Iris pigment epithelial cell (primary cell): ENCODE results near the gene TNS2.
"Not testable (repeated sequence)": the region's sequence is repeated elsewhere in the genome, so short reads cannot be mapped to it uniquely, and the experiment has no call there.

Experiments
- DNase-seq: peaks from one replicate; pipeline ENCODE4 v3.0.0-alpha.2; 2011; ENCODE audit warnings: low read depth

The TNS2 gene, protein sequence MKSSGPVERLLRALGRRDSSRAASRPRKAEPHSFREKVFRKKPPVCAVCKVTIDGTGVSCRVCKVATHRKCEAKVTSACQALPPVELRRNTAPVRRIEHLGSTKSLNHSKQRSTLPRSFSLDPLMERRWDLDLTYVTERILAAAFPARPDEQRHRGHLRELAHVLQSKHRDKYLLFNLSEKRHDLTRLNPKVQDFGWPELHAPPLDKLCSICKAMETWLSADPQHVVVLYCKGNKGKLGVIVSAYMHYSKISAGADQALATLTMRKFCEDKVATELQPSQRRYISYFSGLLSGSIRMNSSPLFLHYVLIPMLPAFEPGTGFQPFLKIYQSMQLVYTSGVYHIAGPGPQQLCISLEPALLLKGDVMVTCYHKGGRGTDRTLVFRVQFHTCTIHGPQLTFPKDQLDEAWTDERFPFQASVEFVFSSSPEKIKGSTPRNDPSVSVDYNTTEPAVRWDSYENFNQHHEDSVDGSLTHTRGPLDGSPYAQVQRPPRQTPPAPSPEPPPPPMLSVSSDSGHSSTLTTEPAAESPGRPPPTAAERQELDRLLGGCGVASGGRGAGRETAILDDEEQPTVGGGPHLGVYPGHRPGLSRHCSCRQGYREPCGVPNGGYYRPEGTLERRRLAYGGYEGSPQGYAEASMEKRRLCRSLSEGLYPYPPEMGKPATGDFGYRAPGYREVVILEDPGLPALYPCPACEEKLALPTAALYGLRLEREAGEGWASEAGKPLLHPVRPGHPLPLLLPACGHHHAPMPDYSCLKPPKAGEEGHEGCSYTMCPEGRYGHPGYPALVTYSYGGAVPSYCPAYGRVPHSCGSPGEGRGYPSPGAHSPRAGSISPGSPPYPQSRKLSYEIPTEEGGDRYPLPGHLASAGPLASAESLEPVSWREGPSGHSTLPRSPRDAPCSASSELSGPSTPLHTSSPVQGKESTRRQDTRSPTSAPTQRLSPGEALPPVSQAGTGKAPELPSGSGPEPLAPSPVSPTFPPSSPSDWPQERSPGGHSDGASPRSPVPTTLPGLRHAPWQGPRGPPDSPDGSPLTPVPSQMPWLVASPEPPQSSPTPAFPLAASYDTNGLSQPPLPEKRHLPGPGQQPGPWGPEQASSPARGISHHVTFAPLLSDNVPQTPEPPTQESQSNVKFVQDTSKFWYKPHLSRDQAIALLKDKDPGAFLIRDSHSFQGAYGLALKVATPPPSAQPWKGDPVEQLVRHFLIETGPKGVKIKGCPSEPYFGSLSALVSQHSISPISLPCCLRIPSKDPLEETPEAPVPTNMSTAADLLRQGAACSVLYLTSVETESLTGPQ (N-terminal part only)

DNA sequence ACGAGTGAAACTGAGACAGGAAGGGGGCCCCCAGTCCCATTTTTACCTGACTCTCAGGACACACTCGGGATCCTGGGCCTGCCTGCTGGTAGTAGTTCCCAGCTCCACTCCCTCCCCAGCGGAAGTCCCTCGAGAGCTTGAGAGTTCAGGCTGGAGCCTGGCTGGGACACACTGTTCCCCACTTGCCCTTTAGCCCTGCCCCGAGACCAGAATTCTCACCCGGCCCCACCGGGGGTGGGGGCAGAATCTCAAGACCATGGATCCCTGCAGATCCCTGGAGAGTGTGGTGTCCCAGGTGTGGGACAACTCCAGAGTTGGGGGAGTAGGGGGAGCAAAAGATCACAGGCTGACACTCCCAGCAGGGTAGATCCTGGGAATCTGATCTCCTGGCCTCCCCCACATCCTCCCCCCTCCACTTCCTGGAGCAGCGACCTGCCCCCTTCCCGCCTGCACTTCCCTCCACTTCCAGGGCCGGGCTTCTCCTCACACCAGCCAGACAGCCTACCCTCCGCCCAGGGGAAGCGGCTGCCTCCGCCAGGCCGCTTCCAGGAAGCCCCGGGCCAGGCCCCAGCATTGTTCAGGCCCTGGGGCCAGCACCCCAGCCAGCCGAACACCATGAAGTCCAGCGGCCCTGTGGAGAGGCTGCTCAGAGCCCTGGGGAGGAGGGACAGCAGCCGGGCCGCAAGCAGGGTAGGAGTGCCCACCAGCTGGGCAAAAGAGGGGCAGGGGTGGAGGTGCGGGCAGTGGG, at the start of gene TNS2:
TSS of gene TNS2 (plus strand) at position 495 of the 748 bp plus-strand sequence. CDS start at position 616, 121 bp downstream.
- peak; percentile 37 for DNase-seq

DNA sequence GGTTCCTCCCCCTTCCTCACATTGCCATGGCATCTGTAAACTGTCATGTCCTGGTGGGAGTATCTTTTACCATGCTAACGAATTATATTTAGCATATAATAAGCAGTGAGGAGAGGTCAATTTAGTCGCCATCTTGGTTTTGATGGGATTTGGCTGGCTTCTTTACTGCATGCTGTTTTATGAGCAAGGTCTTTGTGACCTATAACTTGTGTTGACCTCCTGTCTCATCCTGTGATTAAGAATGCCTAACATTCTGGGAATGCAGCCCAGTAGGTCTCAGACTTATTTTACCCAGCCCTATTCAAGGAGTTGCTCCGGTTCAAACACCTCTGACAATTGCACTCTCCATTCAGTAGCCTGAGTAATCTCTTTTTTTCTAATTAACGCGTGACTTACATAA, 45.7 kb upstream of the TNS2 start:
- peak; percentile 29 for DNase-seq

DNA sequence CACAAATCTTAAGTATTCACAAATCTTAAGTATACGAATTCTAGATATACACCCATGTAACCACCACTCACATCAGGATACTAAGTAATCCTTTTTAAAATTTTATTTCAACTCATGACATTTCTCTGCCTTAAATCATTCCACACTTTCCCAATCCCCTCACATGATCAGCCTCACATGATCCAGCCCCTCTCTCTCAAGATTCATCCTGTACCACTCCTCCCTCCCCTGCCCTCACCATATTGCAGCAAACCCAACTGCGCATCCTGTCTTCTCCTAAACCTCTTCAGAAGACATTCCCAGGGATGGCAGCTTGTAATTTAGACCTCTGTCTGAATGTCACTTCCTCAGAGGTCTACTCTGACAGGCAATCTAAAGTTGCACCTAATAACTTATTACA, 45.3 kb upstream of the TNS2 start:
- DNase-seq, result peak; percentile 22

DNA sequence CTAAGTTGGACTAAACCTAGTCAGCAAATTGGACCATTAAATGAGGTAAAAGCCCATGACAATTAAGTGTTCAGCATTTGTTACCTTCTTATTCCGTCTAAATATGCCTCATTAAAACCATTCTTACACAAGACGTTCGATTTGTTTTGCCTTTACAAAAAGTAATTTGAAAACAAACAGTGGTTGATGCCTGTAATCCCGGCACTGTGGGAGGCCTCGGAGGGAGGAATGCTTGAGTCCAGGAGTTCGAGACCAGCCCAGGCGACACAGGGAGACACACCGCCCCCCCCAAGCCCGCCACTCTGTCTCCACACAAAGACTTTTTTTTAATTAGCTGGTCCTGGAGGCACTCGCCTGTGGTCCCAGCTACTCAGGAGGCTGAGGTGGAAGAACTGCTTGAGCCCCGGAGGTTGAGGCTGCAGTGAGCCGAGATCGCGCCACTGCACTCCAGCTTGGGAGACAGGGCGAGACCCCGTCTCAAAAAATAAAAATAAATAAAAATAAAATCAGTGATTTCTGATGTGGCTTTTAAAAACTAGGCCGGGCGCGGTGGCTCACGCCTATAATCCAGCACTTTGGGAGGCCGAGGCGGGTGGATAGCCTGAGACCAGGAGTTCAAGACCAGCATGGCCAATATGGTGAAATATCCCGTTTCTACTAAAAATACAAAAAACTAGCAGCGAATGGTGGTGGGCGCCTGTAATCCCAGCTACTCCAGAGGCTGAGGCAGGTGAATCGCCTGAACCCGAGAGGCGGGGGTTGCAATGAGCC, 44.5 kb upstream of the TNS2 start:
- DNase-seq, result no peak

DNA sequence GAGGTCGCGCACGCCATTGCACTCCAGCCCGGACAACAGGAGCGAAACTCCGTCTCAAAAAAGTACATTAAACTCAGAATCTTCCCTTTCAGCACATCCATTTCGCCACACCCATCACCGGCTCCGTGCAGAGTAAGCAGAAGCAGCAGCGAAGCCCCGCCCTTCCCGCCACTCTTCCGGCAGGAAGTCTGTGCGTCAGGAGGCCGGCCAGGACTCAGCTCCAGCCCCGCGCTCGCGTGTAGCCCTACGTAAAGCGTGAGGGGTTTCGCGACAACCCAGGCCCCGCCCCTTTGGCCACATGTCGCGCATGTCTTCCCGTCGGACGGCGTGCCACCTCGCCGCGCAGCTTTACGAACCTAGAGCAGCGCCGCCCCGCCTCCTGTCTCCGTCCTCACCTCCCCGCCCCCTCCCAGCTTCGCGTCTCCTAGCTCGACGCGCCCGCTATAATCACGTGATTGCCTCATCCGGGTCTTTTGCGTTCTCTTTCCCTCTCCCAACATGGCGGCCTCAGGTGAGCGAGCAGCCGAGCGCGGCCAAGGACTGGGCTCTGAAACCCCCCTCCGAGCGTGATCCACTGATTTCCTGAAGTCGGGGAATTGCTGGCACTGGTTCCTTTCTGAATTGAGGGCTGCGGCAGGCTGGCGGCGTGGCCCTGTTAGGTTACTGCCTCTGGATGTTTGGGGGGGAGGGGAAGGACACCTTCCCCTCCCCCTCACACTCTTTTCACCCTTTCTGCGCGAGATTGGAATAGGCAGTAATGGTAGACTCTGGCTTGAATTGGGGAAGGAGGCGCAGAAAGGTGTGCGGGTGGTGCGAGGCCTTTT, 43.7 kb upstream of the TNS2 start, which contains the start of gene EIF4B:
TSS of gene EIF4B (plus strand) at position 471 of the 824 bp plus-strand sequence. CDS start at position 499, 28 bp downstream.
- peak; percentile 100 for DNase-seq

DNA sequence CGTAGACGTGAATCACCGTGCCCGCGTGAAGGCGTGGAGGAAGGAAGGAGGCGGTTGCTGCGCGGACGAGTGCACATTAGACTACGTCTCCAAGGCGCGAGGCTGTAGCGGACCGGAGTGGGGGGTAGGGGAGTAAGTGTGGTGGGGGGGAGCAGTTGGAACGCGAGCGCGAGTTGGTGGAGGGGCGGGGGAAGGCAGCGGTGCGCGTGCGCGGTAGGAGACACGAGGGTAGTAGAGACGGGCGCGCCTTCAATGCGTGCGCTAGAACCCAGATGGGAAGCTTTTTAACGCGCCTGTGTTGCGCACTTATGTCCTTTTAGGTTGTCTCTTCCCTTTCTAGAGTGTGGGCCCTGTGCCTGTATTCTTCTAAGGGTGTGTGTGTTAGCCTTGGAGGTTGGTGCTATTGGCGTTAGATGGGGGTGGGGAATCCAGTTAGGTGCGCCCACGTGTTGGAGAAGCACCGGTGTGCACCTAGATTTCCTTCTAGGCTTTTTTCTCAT, 43.0 kb upstream of the TNS2 start:
- peak; percentile 61 for DNase-seq

DNA sequence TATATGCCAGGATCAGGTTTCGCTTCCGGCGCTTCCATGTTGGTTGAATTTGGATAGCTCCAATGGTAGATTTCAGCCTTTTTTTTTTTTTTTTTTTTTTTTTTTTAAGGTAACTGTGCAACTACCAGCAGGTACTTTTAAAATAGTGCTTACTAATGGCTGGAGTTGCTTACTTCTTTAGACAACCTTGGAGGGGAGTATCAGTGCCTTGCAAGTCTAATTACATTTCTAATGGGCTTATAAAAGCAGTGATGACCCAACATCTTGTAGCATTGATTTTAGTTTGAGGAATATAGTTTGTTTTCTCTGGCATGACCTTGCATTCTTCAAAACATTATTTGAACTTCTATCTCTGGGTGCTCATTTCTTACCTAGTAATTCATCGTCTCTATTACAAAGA, 42.5 kb upstream of the TNS2 start:
- DNase-seq, result no peak

DNA sequence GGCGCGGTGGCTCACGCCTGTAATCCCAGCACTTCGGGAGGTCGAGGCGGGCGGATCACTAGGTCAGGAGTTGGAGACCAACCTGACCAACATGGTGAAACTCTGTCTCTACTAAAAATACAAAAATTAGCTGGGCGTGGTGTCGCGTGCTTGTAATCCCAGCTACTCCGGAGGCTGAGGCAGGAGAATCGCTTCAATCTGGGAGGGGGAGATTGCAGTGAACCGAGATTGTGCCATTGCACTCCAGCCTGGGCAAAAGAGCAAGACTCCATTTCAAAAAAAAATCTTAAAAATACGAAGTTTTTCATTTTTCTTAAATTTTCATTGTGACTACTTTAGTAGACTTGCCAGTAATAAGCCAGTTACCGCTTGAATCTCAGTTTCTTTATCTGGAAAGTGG, 41.1 kb upstream of the TNS2 start:
- DNase-seq, result not testable (repeated sequence)

DNA sequence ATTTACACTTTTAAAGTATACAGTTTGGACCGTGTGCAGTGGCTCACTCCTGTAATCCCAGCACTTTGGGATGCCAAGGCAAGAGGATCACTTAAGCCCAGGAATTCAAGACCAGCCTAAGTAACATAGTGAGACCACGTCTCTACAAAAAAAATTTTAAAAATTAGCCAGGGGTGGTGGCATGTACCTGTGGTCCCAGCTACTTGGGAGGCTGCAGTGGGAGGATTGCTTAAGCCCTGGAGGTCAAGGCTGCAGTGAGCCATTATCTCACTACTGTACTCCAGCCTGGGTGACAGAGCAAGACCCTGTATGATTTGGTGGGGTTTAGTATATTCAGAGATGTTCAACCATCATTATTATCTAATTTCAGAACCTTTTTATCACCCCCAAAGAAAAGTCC, 38.9 kb upstream of the TNS2 start:
- DNase-seq, result no peak

DNA sequence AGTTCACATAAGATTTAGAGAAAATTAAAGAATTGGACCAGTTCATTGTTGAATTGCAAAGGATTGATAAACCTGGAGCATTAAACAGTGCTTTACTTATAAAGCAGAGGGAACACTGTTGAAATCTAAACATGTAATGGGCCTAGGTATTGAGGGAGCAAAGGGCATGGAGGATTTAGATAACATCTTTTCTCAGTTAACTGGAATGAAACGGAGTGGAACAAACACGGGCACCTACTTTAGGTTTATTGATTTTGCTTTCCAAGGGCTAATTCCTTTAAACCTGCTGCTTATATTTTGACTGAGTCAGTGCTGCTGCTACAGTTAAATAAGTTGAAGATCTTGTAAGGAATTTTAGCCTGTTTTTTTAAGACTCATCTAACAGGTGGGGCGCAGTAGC, 38.0 kb upstream of the TNS2 start:
- no peak for DNase-seq

DNA sequence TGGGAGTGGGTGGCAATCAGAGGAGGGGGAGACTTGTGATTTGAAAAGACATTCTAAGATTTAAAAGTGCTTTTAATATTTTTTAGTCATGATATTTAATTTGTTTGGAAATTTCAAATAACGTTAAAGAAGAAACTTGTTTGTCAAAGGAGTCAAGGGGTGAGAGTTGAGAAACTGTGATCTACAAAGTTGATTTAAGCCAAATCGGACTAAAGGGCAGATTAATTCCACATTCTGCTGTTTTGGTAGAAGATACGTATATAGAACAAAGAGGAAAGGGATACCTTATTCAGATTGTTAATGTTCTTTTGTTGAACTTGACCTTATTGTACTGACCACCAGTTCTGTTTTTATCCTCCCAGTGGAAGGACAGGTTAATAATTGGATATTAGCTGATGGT, 36.9 kb upstream of the TNS2 start:
- no peak for DNase-seq

DNA sequence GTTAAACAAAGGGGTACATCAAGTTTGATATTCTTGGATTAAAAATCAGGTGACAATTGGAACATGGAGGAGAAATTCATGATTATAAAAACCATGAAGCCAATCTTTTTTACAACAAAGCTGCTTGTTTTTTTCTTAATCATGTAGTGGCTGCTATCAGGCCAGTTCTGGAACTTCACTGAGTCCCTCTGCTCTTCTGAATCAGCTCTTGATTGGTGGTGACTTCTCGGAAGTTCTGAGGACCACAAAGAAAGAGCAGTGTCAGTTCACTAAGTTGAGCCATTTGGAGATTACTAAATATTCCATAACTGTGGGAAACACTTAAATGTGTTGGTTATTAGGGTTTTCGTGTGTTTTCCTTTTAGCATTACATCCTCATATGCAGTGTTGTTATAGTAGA, 35.2 kb upstream of the TNS2 start:
- DNase-seq, result no peak

DNA sequence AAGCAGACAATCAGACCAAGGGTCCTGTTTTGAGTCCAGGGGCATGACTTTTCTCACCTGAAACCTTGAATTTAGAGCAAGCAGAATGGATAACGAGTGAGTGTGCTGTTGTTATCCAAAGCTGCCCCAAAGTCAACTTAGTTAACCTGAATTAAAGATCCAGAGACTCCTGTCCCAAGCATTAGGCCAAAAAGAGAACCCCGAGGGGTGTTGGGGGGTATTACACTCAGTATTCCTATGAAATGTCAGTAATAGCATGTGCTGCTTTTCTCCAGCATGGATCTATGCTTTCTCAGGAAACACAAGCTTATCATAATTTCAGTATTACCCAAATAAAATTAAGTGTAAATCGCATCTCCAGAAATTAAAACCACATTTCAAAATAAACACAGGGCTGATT, 24.6 kb upstream of the TNS2 start:
- no peak for DNase-seq

DNA sequence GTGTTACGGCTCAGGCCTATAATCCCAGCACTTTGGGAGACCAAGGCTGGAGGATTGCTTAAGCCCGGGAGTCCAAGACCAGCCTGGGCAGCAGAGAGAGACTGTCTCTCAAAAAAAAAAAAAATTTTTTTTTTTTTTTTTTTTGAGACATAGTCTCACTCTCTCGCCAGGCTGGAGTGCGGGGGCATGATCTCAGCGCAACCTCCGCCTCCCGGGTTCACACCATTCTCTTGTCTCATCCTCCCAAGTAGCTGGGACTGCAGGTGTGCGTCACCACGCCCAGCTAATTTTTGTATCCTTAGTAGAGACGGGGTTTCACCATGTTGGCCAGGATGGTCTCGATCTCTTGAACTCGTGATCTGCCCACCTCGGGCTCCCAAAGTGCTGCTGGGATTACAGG, 22.9 kb upstream of the TNS2 start:
- not testable (repeated sequence) for DNase-seq

DNA sequence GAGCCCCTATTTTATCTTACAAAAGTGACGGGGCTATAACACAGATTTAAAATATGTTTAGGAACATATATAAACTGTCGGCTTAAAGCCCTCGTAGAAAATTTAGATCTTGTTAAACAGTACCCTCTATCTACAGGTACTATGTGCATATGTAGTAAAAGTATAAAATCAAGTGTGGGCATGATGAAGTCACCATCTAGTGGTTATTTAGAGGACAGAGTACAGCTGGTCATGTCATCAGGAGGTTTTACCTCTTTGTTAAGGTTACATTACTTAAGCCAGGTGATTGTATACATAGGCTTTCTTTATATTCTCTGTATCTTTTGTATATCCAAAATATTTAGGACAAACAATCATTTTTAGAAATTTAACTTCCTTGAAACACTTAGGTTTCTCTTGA, 18.2 kb upstream of the TNS2 start:
- no peak for DNase-seq

DNA sequence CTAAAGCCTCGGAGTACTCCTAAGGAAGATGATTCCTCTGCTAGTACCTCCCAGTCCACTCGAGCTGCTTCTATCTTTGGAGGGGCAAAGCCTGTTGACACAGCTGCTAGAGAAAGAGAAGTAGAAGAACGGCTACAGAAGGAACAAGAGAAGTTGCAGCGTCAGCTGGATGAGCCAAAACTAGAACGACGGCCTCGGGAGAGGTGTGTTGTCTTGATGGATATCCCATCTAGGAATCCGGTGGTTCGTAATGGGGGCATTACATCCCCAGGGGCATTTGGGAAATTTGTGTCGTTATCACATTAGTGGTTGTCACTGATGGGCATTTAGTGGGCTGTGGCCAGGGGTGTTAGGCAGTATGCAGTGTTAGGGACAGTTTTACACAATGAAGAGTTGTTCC, 16.0 kb upstream of the TNS2 start:
- DNase-seq, result not testable (repeated sequence)

DNA sequence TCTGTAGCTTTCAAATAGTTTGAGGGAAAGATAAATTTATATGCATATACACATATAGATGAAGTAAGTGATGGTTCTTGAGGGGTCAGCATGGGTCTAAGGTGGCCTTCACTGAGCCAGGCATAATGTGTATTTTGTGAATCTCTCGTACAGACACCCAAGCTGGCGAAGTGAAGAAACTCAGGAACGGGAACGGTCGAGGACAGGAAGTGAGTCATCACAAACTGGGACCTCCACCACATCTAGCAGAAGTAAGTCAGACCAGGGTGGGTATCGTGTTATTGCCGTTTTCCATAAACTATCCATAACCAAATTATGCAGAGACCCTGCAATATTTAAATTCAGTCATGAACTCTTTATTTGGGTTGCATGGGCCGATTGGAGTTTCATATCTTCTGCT, 15.4 kb upstream of the TNS2 start:
- peak; percentile 42 for DNase-seq

DNA sequence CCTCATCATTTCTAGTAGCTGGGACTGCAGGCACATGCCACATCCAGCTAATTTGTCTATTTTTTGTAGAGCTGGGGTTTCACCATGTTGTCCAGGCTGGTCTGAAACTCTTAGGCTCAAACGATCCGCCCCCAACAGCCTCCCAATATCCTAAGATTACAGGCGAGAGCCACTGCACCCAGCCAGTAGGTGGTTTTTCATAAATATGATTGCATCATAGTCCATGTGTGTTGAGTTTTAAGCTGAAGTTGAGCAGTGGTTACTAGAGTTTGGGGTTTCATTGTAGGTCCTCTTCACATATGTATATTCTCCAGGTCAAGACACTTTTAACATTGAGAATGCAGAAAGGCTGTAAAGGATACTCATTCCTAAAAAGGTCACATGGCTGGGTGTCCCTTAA, 13.1 kb upstream of the TNS2 start:
- DNase-seq, result no peak

DNA sequence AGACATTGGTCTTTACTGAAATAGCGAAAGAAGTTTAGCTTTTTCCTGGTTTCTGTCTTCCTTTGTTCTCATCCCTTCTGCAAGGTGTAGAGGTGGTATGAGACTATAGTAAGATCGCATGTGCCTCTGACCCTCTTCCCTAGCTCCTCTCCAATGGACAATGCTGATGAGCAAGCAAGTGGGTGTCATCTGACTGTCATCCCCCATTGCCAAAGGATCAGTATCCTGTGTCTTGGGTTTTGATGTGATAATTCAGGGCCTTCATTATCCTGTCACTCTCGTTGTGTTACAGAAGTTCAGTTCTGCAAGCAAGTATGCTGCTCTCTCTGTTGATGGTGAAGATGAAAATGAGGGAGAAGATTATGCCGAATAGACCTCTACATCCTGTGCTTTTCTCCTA, 10.0 kb upstream of the TNS2 start:
- DNase-seq, result no peak
